Lower leg skin (tissue), 3 donors: ENCODE measurements around the gene MTLN.
"Not testable (repeated sequence)": the region's sequence is repeated elsewhere in the genome, so short reads cannot be mapped to it uniquely, and the experiment has no call there.

ENCODE experiments used
- POLR2A ChIP-seq, 2 donors: fragments of 450-650 bp; IDR thresholded peaks; one replicate each; pipeline ENCODE4 v1.6.1; 2016 to 2017; ENCODE audit warnings: antibody characterized with exemption in 2 of 2, mild to moderate bottlenecking in 1 of 2, moderate library complexity in 1 of 2
- TF ChIP-seq, protein P1 (sequence below), 3 donors: fragments of 450-650 bp; IDR thresholded peaks; one replicate each; pipeline ENCODE4 v1.5.1; 2016; ENCODE audit warnings: antibody characterized with exemption in 3 of 3, mild to moderate bottlenecking in 3 of 3, moderate library complexity in 2 of 3

DNA sequence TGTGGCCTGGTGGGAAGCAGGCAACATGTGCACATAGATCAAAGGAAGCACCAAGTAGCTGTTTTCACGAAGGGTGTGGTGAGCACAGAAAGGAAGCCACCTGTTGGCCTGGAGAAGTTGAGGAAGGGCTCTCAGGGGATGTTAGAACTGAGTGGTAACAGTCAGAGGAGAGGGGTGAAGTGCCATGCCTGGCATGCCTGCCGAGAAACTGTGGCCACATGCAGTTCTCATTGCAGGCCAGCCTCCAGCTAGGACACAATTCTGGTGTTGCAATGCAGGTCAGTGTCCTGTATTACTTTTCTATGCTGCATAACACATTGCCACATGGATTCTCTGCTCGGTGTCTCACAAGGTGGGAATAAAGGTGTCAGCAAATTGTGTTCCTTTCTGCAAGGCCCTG is 30.9 kb upstream of the MTLN start:
- TF ChIP-seq, protein P1, sequence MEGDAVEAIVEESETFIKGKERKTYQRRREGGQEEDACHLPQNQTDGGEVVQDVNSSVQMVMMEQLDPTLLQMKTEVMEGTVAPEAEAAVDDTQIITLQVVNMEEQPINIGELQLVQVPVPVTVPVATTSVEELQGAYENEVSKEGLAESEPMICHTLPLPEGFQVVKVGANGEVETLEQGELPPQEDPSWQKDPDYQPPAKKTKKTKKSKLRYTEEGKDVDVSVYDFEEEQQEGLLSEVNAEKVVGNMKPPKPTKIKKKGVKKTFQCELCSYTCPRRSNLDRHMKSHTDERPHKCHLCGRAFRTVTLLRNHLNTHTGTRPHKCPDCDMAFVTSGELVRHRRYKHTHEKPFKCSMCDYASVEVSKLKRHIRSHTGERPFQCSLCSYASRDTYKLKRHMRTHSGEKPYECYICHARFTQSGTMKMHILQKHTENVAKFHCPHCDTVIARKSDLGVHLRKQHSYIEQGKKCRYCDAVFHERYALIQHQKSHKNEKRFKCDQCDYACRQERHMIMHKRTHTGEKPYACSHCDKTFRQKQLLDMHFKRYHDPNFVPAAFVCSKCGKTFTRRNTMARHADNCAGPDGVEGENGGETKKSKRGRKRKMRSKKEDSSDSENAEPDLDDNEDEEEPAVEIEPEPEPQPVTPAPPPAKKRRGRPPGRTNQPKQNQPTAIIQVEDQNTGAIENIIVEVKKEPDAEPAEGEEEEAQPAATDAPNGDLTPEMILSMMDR (IDR thresholded peaks at IDR 0.05) = not testable (repeated sequence)
- TF ChIP-seq POLR2A (IDR thresholded peaks at IDR 0.05) = not testable (repeated sequence)
